B cell (primary cell): ENCODE data around the gene MR1.

ENCODE experiments used
- CTCF ChIP-seq: fragments of 200-600 bp; IDR thresholded peaks from one replicate; pipeline ENCODE4 v1.8.0; 2022; ENCODE audit warnings: antibody characterized with exemption, mild to moderate bottlenecking
- EZH2 ChIP-seq: IDR thresholded peaks from 2 replicates; pipeline ENCODE4 v1.6.1; 2012; ENCODE audit warnings: borderline replicate concordance, low read depth, mild to moderate bottlenecking, moderate library complexity, low read length; ENCODE audit not compliant: insufficient read depth, poor library complexity, severe bottlenecking

DNA sequence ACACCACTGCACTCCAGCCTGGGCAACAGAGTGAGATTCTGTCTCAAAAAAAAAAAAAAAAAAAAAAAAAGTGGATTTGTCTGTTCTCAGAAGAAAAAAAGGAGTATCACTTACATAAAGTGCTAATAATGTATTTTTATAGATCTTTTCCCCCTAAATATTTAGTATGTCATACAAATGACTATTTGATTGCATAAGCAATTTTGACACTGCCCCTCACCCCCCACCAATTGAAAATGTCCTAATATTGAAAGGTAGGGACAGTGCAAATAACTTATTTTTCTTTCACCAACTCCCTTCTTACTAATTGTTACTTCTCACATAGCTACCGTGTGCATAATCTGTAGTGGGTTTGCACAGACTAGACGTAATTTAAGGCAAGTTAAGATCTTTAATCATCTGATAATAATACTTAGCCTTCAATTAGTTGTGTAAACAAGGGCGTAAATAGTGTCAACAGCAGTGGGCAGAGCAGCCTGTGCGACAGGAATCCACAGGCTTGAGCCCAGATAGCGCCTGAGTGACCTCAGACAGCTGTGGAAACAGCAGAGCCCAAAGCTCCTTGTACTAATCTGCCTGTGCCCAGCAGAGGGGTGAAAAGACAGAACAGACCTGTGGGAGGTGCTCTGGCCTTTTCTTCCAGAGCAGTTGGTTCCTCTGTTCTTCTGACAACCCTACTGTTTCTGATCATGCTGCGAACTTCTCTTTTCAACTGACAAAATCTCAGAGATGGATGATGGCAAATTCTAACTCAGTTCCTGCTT is 50.2 kb downstream of the MR1 start:
- TF ChIP-seq EZH2 (no peak), CTCF (peak; percentile 76)
